Renal pelvis (tissue), 4 donors: Measurements from ENCODE around the gene WDSUB1. TPM values are rescaled to one million over a fixed set of nuclear protein-coding genes. Genes with fewer than 3 reads are reported as not detected.

Source experiments
- DNase-seq: peaks from one replicate; pipeline ENCODE4 v3.0.0-alpha.2; 2013
- polyA plus RNA-seq, 3 donors: library from polyadenylated mRNA; unstranded; fragments of 120-200 nt; gene quantifications; one replicate each; pipeline ENCODE4 v1.2.1, GENCODE V29; 2013; ENCODE audit not compliant: insufficient read length in 3 of 3

Gene WDSUB1
- polyA plus RNA-seq, 3 donors, result 21.7 to 32.2 (median 26.9) TPM

GRCh38 chr2:159199761-159200465 is 86.6 kb downstream of the WDSUB1 start:
- no peak for DNase-seq

GRCh38 chr2:159199236-159199635 is 87.3 kb downstream of the WDSUB1 start:
- no peak for DNase-seq

GRCh38 chr2:159196393-159196925 is 90.0 kb downstream of the WDSUB1 start:
- no peak for DNase-seq

GRCh38 chr2:159195697-159196096 is 90.8 kb downstream of the WDSUB1 start:
- no peak for DNase-seq

- no peak for DNase-seq
Observed at GRCh38 chr2:159194241-159194640, 92.3 kb downstream of the WDSUB1 start.

GRCh38 chr2:159193791-159194190 is 92.7 kb downstream of the WDSUB1 start:
- DNase-seq, result no peak

- no peak for DNase-seq
Observed at GRCh38 chr2:159192371-159192918, 94.1 kb downstream of the WDSUB1 start.

GRCh38 chr2:159188449-159188848 is 98.1 kb downstream of the WDSUB1 start:
- DNase-seq, result no peak

GRCh38 chr2:159187106-159187505 is 99.4 kb downstream of the WDSUB1 start:
- DNase-seq, result no peak

- no peak for DNase-seq
Observed at GRCh38 chr2:159186462-159186861, 100.0 kb downstream of the WDSUB1 start.
